ENCODE results near the gene ATP5MK.

ATP5MK gene

DNA sequence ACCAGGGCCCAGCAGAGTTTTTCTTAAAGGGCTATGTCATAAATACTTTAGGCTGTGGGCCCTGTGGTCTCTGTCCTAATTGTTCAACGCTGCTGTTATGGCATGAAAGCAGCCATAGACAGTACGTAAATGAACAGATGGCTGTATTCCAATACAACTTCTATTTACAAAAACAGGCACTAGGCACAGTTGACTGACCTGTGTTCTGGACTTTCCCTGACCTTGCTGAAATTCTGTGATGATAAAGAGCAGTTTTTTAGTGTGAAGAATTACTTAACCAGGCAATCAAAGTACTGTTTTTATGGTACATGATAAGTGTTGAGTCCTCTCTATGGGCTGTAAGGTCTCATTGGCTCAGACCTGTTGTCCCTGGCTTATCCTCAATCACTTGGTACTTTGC is 17.3 kb upstream of the ATP5MK start:
- H3K9me3 ChIP-seq (ENCODE audit: insufficient read depth, low read length) = no peaks in the 10 kb centered on the region
- no peaks in the 10 kb centered on the region for H4K20me1 ChIP-seq (ENCODE audit: insufficient read depth, low read length)
- peaks cover 36% of the 10 kb centered on the region for H3K36me3 ChIP-seq (replicated peaks; ENCODE audit: low read depth, low read length)
- H3K79me2 ChIP-seq (ENCODE audit: low read length) = no peaks in the 10 kb centered on the region
- no peak overlapping the region for H3K4me2 ChIP-seq (ENCODE audit: low read length)
- H3K4me3 ChIP-seq (ENCODE audit: low read length) = no peak overlapping the region
- no peaks in the 10 kb centered on the region for H3K4me1 ChIP-seq (ENCODE audit: low read length)
- H2AFZ ChIP-seq (ENCODE audit: low read depth, low read length) = no peak overlapping the region
- H3K9ac ChIP-seq (ENCODE audit: low read length) = no peak overlapping the region
- TF ChIP-seq, protein P1, sequence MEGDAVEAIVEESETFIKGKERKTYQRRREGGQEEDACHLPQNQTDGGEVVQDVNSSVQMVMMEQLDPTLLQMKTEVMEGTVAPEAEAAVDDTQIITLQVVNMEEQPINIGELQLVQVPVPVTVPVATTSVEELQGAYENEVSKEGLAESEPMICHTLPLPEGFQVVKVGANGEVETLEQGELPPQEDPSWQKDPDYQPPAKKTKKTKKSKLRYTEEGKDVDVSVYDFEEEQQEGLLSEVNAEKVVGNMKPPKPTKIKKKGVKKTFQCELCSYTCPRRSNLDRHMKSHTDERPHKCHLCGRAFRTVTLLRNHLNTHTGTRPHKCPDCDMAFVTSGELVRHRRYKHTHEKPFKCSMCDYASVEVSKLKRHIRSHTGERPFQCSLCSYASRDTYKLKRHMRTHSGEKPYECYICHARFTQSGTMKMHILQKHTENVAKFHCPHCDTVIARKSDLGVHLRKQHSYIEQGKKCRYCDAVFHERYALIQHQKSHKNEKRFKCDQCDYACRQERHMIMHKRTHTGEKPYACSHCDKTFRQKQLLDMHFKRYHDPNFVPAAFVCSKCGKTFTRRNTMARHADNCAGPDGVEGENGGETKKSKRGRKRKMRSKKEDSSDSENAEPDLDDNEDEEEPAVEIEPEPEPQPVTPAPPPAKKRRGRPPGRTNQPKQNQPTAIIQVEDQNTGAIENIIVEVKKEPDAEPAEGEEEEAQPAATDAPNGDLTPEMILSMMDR (IDR thresholded peaks at IDR 0.05; ENCODE audit: low read depth, low read length) = no peak
- no peak for TF ChIP-seq EZH2phosphoT487 (IDR thresholded peaks at IDR 0.05; ENCODE audit: low read depth)
- no peaks in the 10 kb centered on the region for H3K27me3 ChIP-seq (ENCODE audit: low read depth, low read length)
- no peak overlapping the region for H3K27ac ChIP-seq (ENCODE audit: low read length)

DNA sequence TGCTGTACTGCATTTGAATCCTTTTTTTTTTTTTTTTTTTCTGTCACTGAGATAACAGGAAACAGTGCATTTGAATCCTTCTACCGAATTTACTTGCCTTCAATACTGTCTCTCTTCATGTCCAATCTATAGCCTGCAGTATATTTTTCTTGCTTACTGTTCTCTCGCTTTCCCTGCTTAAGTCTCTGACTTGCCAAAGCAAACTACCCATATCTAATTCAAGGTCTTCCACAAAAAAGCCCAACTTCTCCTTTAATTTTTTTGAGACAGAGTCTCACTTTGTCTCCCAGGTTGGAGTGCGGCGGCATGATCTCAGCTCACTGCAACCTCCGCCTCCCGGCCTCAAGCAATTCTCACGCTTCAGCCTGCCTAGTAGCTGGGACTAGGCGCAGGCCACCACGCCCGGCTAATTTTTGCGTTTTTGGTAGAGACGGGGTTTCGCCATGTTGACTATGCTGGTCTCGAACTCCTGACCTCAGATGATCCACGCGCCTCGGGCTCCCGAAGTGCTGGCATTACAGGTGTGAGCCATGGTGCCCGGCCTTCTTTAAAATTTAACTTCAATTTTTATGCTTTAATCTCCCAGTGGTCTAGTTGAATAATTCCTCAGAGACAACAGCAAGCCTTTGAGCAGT is 1.0 kb upstream of the ATP5MK start:
- peaks cover 13% of the 10 kb centered on the region for H3K36me3 ChIP-seq (replicated peaks; ENCODE audit: low read depth, low read length)
- TF ChIP-seq EZH2phosphoT487 (IDR thresholded peaks at IDR 0.05; ENCODE audit: low read depth) = no peak
- TF ChIP-seq, protein P1 (IDR thresholded peaks at IDR 0.05; ENCODE audit: low read depth, low read length) = no peak
- H3K9ac ChIP-seq (ENCODE audit: low read length) = peak overlapping the region; percentile 78
- H3K9me3 ChIP-seq (ENCODE audit: insufficient read depth, low read length) = no peaks in the 10 kb centered on the region
- no peaks in the 10 kb centered on the region for H3K27me3 ChIP-seq (ENCODE audit: low read depth, low read length)
- H3K79me2 ChIP-seq (ENCODE audit: low read length) = peaks cover 66% of the 10 kb centered on the region
- H4K20me1 ChIP-seq (ENCODE audit: insufficient read depth, low read length) = no peaks in the 10 kb centered on the region
- peaks cover 14% of the 10 kb centered on the region for H3K4me1 ChIP-seq (ENCODE audit: low read length)
- peak overlapping the region; percentile 99 for H3K4me3 ChIP-seq (ENCODE audit: low read length)
- 0 out of 2 replicates have a peak overlapping the region, but pooled peaks have one; percentile 51 for H2AFZ ChIP-seq (ENCODE audit: low read depth, low read length)
- H3K4me2 ChIP-seq (ENCODE audit: low read length) = peak overlapping the region; percentile 88
- H3K27ac ChIP-seq (ENCODE audit: low read length) = peak overlapping the region; percentile 26; the same call in 1 of the 2 replicates

DNA sequence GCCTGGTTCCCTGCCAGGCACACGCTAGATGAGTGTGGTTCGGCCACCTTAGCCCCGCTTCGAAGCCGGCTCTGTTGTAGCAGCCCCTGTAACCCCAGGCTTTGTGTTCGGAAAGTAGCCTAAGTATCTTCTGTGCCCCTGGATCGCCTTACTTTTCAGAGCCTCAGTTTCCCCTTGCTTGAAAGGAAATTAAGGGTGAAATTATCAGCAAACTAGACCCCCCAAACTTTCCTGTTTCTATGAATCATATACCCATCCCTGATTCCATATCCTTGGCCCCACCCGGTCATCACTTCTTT is 463 bp upstream of the ATP5MK start:
- TF ChIP-seq, protein P1 (IDR thresholded peaks at IDR 0.05; ENCODE audit: low read depth, low read length) = no peak
- TF ChIP-seq EZH2phosphoT487 (IDR thresholded peaks at IDR 0.05; ENCODE audit: low read depth) = no peak
- Histone ChIP-seq H3K4me2 (ENCODE audit: low read length) (peak overlapping the region; percentile 88), H3K36me3 (replicated peaks; ENCODE audit: low read depth, low read length) (peaks cover 13% of the 10 kb centered on the region), H4K20me1 (ENCODE audit: insufficient read depth, low read length) (no peaks in the 10 kb centered on the region), H3K9ac (ENCODE audit: low read length) (peak overlapping the region; percentile 78), H2AFZ (ENCODE audit: low read depth, low read length) (peak overlapping the region; percentile 51; the same call in 1 of the 2 replicates), H3K4me3 (ENCODE audit: low read length) (peak overlapping the region; percentile 99), H3K27me3 (ENCODE audit: low read depth, low read length) (no peaks in the 10 kb centered on the region), H3K27ac (ENCODE audit: low read length) (peak overlapping the region; percentile 26; the same call in 1 of the 2 replicates), H3K9me3 (ENCODE audit: insufficient read depth, low read length) (no peaks in the 10 kb centered on the region), H3K4me1 (ENCODE audit: low read length) (peaks cover 14% of the 10 kb centered on the region), H3K79me2 (ENCODE audit: low read length) (peaks cover 66% of the 10 kb centered on the region)

DNA sequence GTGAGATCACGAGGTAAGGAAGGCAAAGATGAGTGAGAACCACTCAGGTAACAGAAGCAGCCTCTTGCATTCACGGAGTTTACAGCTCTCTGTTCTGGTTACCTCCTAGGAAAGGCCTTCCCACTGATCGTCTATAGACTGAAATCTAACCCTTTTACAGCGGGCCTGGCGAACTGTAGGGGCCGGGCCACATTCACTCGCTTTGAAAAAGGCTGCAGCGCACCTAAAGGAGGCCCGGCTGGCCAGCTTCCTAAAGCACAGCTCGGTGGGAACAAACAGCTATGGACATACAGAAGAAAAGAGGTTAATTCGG is 565 bp downstream of the ATP5MK start:
- Histone ChIP-seq H3K9ac (ENCODE audit: low read length) (peak overlapping the region; percentile 79), H3K4me3 (ENCODE audit: low read length) (peak overlapping the region; percentile 99), H3K27me3 (ENCODE audit: low read depth, low read length) (no peaks in the 10 kb centered on the region), H3K36me3 (replicated peaks; ENCODE audit: low read depth, low read length) (peaks cover 13% of the 10 kb centered on the region), H3K4me1 (ENCODE audit: low read length) (peaks cover 14% of the 10 kb centered on the region), H3K79me2 (ENCODE audit: low read length) (peaks cover 66% of the 10 kb centered on the region), H2AFZ (ENCODE audit: low read depth, low read length) (no peak overlapping the region), H3K4me2 (ENCODE audit: low read length) (peak overlapping the region; percentile 86), H4K20me1 (ENCODE audit: insufficient read depth, low read length) (no peaks in the 10 kb centered on the region), H3K9me3 (ENCODE audit: insufficient read depth, low read length) (no peaks in the 10 kb centered on the region), H3K27ac (ENCODE audit: low read length) (peak overlapping the region; percentile 37)
- TF ChIP-seq, protein P1 (IDR thresholded peaks at IDR 0.05; ENCODE audit: low read depth, low read length) = no peak
- TF ChIP-seq EZH2phosphoT487 (IDR thresholded peaks at IDR 0.05; ENCODE audit: low read depth) = no peak
